Measurements from ENCODE around the gene LGR4. TPM values are rescaled to one million over a fixed set of nuclear protein-coding genes. Genes with fewer than 3 reads are reported as not detected.
A peak's percentile ranks its signal among the peaks of the same experiment; 100 is the strongest.

LGR4 gene
- total and polyA plus RNA-seq, 2 of the 13 experiments (the other 11 are each of a cell fraction or from before 2014, with no cell fraction given): 42.1 to 68.7 TPM

DNA sequence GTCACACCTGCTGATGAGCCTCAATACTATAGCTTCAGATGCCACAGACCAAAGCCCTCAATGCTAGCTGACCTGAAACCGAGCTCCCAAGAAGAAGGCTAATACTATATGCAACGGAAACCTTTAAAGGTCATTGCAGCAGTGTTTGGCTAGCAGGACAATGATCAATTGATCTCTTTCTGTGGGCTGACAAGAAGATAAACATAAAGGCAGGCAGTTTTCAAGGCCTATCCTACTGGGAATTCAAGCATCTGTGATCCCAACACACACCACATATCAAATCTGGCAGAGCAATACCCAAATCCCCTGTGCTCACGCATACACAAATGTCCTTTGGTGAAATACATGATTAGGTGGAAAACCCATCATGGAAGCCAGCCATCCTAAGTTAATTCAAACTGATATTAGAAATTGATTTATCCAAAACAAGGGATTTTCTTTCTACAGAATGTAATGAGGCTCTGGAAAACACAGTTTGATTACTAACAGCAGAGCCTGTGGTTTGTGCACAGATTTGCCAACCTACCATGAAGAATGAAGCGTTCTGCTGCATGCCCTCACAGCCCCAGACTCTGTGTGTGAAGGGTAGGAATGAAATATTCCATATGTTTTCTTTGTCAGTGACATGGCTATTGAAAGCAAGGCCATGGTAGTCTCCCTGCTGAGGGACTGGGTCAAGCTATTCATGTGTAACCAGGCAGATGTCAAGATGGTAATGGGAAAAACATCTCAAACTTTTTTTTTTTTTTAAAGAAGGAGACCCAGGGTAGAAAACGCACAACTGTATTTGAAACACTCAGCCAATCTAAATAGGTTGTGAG lies 12.2 kb downstream of the LGR4 start (continued):
- TF ChIP-seq, protein P1, sequence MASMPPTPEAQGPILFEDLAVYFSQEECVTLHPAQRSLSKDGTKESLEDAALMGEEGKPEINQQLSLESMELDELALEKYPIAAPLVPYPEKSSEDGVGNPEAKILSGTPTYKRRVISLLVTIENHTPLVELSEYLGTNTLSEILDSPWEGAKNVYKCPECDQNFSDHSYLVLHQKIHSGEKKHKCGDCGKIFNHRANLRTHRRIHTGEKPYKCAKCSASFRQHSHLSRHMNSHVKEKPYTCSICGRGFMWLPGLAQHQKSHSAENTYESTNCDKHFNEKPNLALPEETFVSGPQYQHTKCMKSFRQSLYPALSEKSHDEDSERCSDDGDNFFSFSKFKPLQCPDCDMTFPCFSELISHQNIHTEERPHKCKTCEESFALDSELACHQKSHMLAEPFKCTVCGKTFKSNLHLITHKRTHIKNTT (CRISPR knock-in tag; IDR thresholded peaks at IDR 0.05): no peak
- TF ChIP-seq MED13 (CRISPR knock-in tag; IDR thresholded peaks at IDR 0.05) (no peak), NR2C2 (CRISPR knock-in tag; IDR thresholded peaks at IDR 0.05; ENCODE audit: borderline replicate concordance) (peak; percentile 67; the same call in 1 of the 2 replicates), TSC22D2 (CRISPR knock-in tag; IDR thresholded peaks at IDR 0.05; ENCODE audit: borderline replicate concordance) (no peak), CEBPG (CRISPR knock-in tag; IDR thresholded peaks at IDR 0.05) (peak; percentile 81), SRSF4 (IDR thresholded peaks at IDR 0.05; ENCODE audit: low read depth, low read length, poor library complexity, severe bottlenecking) (no peak), ZFP41 (CRISPR knock-in tag; IDR thresholded peaks at IDR 0.05; ENCODE audit: borderline replicate concordance) (no peak), CREB1 (IDR thresholded peaks at IDR 0.05) (no peak), CREB1 (CRISPR knock-in tag; IDR thresholded peaks at IDR 0.05) (peak; percentile 51), SAP130 (CRISPR knock-in tag; IDR thresholded peaks at IDR 0.05; ENCODE audit: low read depth) (peak; percentile 80), GTF2F1 (IDR thresholded peaks at IDR 0.05; ENCODE audit: low read length) (no peak)
- TF ChIP-seq, protein P2, sequence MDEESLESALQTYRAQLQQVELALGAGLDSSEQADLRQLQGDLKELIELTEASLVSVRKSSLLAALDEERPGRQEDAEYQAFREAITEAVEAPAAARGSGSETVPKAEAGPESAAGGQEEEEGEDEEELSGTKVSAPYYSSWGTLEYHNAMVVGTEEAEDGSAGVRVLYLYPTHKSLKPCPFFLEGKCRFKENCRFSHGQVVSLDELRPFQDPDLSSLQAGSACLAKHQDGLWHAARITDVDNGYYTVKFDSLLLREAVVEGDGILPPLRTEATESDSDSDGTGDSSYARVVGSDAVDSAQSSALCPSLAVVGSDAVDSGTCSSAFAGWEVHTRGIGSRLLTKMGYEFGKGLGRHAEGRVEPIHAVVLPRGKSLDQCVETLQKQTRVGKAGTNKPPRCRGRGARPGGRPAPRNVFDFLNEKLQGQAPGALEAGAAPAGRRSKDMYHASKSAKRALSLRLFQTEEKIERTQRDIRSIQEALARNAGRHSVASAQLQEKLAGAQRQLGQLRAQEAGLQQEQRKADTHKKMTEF (CRISPR knock-in tag; IDR thresholded peaks at IDR 0.05): peak; percentile 71
- TF ChIP-seq, protein P3, sequence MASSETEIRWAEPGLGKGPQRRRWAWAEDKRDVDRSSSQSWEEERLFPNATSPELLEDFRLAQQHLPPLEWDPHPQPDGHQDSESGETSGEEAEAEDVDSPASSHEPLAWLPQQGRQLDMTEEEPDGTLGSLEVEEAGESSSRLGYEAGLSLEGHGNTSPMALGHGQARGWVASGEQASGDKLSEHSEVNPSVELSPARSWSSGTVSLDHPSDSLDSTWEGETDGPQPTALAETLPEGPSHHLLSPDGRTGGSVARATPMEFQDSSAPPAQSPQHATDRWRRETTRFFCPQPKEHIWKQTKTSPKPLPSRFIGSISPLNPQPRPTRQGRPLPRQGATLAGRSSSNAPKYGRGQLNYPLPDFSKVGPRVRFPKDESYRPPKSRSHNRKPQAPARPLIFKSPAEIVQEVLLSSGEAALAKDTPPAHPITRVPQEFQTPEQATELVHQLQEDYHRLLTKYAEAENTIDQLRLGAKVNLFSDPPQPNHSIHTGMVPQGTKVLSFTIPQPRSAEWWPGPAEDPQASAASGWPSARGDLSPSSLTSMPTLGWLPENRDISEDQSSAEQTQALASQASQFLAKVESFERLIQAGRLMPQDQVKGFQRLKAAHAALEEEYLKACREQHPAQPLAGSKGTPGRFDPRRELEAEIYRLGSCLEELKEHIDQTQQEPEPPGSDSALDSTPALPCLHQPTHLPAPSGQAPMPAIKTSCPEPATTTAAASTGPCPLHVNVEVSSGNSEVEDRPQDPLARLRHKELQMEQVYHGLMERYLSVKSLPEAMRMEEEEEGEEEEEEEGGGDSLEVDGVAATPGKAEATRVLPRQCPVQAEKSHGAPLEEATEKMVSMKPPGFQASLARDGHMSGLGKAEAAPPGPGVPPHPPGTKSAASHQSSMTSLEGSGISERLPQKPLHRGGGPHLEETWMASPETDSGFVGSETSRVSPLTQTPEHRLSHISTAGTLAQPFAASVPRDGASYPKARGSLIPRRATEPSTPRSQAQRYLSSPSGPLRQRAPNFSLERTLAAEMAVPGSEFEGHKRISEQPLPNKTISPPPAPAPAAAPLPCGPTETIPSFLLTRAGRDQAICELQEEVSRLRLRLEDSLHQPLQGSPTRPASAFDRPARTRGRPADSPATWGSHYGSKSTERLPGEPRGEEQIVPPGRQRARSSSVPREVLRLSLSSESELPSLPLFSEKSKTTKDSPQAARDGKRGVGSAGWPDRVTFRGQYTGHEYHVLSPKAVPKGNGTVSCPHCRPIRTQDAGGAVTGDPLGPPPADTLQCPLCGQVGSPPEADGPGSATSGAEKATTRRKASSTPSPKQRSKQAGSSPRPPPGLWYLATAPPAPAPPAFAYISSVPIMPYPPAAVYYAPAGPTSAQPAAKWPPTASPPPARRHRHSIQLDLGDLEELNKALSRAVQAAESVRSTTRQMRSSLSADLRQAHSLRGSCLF (CRISPR knock-in tag; IDR thresholded peaks at IDR 0.05; ENCODE audit: borderline replicate concordance): no peak
- TF ChIP-seq, protein P4, sequence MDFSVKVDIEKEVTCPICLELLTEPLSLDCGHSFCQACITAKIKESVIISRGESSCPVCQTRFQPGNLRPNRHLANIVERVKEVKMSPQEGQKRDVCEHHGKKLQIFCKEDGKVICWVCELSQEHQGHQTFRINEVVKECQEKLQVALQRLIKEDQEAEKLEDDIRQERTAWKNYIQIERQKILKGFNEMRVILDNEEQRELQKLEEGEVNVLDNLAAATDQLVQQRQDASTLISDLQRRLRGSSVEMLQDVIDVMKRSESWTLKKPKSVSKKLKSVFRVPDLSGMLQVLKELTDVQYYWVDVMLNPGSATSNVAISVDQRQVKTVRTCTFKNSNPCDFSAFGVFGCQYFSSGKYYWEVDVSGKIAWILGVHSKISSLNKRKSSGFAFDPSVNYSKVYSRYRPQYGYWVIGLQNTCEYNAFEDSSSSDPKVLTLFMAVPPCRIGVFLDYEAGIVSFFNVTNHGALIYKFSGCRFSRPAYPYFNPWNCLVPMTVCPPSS (IDR thresholded peaks at IDR 0.05): no peak
- TF ChIP-seq, protein P5, sequence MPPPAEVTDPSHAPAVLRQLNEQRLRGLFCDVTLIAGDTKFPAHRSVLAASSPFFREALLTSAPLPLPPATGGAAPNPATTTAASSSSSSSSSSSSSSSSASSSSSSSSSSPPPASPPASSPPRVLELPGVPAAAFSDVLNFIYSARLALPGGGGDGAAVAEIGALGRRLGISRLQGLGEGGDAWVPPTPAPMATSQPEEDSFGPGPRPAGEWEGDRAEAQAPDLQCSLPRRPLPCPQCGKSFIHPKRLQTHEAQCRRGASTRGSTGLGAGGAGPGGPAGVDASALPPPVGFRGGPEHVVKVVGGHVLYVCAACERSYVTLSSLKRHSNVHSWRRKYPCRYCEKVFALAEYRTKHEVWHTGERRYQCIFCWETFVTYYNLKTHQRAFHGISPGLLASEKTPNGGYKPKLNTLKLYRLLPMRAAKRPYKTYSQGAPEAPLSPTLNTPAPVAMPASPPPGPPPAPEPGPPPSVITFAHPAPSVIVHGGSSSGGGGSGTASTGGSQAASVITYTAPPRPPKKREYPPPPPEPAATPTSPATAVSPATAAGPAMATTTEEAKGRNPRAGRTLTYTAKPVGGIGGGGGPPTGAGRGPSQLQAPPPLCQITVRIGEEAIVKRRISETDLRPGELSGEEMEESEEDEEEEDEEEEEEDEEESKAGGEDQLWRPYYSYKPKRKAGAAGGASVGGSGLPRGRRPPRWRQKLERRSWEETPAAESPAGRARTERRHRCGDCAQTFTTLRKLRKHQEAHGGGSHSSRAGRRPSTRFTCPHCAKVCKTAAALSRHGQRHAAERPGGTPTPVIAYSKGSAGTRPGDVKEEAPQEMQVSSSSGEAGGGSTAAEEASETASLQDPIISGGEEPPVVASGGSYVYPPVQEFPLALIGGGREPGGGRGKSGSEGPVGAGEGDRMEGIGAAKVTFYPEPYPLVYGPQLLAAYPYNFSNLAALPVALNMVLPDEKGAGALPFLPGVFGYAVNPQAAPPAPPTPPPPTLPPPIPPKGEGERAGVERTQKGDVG (CRISPR knock-in tag; IDR thresholded peaks at IDR 0.05; ENCODE audit: borderline replicate concordance): no peak
- TF ChIP-seq, protein P6, sequence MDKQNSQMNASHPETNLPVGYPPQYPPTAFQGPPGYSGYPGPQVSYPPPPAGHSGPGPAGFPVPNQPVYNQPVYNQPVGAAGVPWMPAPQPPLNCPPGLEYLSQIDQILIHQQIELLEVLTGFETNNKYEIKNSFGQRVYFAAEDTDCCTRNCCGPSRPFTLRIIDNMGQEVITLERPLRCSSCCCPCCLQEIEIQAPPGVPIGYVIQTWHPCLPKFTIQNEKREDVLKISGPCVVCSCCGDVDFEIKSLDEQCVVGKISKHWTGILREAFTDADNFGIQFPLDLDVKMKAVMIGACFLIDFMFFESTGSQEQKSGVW (CRISPR knock-in tag; IDR thresholded peaks at IDR 0.05; ENCODE audit: borderline replicate concordance): no peak

Measured in HepG2 (cell line).